Heart left ventricle (tissue), 13 donors: ENCODE data around the gene RAB44.

ENCODE experiments used
- POLR2A ChIP-seq, 2 donors: fragments of 450-650 bp; IDR thresholded peaks; one replicate each; pipeline ENCODE4 v1.6.1; 2017; ENCODE audit warnings: antibody characterized with exemption in 2 of 2, mild to moderate bottlenecking in 2 of 2, moderate library complexity in 2 of 2
- TF ChIP-seq, protein P1 (sequence below), 12 donors: fragments of 200-600 bp; sonication (generic) in 4 of 12; IDR thresholded peaks; one replicate each; pipeline versions ENCODE4 v1.5.0 to v1.8.0; 2018 to 2022; ENCODE audit warnings: antibody characterized with exemption in 12 of 12, mild to moderate bottlenecking in 5 of 12
- donor health status: ischemic (EF 13 %, LVEDD 7.1; RV severe dilation, severe dysfunction).
- donor health status: DM: no; HTN: yes; CAD: no.
- donor health status: DM: no; HTN: no; CAD: no.
- donor health status: ischemic (EF 25% LVEDD 6.9; RV normal size, moderate dysfunction).
- donor health status: ischemic (EF 25% LVEDD 5.7; RV mildly dilated, moderate dysfunction).
- donor health status: ischemic (EF 35%, LVEDD 5.7; RV mildly dilated, moderate dysfunction).
- donor health status: nonischemic (EF 11% LVEDD 7.7; RV severe dilation, severe dysfunction).
- donor health status: DM: yes; HTN: yes; CAD: no.
- donor health status: PGD.
- donor health status: ischemic (EF 29% LVEDD 5.4; RV normal size, mild dysfunction).
- donor health status: nonischemic (EF 23%, LVEDD 6.1; RV moderate dilation, normal function).

DNA sequence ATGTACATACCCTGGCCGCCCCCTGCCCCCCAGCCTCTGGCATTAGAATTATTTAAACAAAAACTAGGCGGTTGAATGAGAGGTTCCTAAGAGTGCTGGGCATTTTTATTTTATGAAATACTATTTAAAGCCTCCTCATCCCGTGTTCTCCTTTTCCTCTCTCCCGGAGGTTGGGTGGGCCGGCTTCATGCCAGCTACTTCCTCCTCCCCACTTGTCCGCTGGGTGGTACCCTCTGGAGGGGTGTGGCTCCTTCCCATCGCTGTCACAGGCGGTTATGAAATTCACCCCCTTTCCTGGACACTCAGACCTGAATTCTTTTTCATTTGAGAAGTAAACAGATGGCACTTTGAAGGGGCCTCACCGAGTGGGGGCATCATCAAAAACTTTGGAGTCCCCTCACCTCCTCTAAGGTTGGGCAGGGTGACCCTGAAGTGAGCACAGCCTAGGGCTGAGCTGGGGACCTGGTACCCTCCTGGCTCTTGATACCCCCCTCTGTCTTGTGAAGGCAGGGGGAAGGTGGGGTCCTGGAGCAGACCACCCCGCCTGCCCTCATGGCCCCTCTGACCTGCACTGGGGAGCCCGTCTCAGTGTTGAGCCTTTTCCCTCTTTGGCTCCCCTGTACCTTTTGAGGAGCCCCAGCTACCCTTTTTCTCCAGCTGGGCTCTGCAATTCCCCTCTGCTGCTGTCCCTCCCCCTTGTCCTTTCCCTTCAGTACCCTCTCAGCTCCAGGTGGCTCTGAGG, 11.5 kb upstream of the RAB44 start:
- TF ChIP-seq, protein P1, sequence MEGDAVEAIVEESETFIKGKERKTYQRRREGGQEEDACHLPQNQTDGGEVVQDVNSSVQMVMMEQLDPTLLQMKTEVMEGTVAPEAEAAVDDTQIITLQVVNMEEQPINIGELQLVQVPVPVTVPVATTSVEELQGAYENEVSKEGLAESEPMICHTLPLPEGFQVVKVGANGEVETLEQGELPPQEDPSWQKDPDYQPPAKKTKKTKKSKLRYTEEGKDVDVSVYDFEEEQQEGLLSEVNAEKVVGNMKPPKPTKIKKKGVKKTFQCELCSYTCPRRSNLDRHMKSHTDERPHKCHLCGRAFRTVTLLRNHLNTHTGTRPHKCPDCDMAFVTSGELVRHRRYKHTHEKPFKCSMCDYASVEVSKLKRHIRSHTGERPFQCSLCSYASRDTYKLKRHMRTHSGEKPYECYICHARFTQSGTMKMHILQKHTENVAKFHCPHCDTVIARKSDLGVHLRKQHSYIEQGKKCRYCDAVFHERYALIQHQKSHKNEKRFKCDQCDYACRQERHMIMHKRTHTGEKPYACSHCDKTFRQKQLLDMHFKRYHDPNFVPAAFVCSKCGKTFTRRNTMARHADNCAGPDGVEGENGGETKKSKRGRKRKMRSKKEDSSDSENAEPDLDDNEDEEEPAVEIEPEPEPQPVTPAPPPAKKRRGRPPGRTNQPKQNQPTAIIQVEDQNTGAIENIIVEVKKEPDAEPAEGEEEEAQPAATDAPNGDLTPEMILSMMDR (IDR thresholded peaks at IDR 0.05), result no peak
- no peak for TF ChIP-seq POLR2A (IDR thresholded peaks at IDR 0.05)
